SKM-1 (cell line): Measurements from ENCODE around the gene COL26A1.
"Not testable (repeated sequence)": the region's sequence is repeated elsewhere in the genome, so short reads cannot be mapped to it uniquely, and the experiment has no call there.

ENCODE experiments used
- DNase-seq: peaks from one replicate; lab custom pipeline; 2025; ENCODE audit not compliant: unreplicated experiment; lab: John Stamatoyannopoulos, UW

The COL26A1 gene

DNA sequence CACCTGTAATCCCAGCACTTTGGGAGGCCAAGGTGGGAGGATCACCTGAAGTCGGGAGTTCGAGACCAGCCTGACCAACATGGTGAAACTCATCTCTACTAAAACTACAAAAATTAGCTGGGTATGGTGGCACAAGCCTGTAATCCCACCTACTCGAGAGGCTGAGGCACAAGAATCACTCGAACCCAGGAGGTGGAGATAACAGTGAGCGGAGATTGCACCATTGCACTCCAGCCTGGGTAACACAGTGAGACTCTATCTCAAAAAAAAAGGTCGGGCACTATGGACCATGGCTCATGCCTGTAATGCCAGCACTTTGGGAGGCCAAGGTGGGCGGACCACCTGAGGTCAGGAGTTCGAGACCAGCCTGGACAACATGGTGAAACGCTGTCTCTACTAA is 127.8 kb downstream of the COL26A1 start:
- not testable (repeated sequence) for DNase-seq

- DNase-seq: not testable (repeated sequence)
Observed at GRCh38 chr7:101491442-101491841, 128.8 kb downstream of the COL26A1 start.

DNA sequence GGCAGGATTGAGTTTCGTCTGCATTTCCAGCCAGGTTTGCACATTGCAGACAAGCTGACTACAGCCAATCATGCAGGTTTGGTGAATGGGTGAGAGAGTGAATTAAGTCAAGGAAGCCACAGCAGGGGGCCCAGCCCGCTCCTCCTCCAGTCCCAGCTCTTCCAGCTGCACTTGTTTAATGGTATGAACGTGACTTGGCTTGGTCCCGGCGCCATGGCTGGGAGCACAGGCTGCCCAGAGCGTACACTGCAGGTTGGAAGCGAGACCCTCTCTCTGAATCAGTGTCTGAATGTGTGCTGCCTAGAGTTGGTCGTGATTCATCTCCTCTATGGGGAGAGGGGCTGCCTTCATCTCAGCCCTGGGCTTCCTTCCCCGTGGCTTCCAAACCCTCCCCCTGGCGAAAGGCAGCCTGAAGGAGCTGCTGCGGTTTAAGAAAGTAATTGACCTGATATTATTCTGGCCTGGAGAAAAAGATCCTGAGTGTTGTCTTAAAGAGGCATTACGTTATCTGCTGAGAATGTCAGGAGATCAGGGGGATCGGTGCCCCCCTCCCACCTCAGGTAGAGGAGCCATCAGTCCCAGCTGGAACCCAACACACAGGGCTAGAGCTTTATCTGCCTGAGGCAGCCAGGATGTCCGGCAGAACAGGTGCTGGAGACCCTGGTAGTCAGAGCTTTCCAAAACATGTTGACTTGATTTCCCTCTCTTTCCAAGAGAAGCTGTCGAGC is 132.1 kb downstream of the COL26A1 start:
- DNase-seq: no peak

- no peak for DNase-seq
Observed at GRCh38 chr7:101496017-101496416, 133.3 kb downstream of the COL26A1 start.

DNA sequence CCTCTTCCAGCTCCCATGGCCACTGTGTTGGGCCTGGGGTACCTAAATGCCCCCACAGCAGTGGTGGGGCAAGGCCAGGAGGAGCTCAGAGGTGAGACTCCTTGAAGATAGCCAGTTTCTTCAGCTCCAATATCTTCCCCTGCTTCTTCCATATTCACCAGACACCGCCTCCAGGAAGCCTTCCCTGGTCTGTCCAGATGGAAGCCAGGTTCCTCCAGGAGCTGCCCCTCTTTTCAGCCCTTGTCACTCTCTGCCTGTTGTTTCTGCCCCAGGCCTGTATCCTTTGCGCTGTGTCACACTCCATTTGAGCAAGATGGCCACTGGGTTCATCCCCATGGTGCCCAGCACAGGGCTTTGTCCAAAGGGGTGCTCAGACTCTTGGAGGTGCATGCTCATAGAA is 138.7 kb downstream of the COL26A1 start:
- DNase-seq: no peak

- no peak for DNase-seq
Observed at GRCh38 chr7:101502466-101503098, 139.9 kb downstream of the COL26A1 start.

GRCh38 chr7:101505510-101505909 is 142.8 kb downstream of the COL26A1 start:
- not testable (repeated sequence) for DNase-seq

- DNase-seq: no peak
Observed at GRCh38 chr7:101506531-101506930, 143.9 kb downstream of the COL26A1 start.

- no peak for DNase-seq
Observed at GRCh38 chr7:101507327-101507726, 144.7 kb downstream of the COL26A1 start.

DNA sequence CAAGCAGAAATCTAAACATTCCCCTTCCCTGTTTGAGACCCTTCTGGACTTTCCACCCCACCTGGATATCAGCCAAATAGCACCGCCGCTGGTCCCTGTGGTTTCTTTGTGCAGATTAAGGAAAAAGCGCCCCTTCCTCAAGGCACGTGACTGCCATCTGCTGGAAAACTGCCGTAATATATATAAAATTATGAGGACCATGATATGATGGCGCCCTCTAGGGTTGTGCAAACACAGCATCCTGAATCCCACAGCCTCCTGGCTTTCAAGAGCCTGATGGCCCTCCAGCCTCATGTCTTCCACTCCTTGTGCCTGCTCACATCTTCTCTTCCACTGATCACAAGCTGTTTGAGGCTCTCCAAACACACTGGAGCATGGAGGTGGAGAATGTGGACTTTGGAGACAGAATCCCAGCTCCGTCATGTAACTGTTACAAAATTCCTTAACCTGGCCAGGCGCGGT is 145.1 kb downstream of the COL26A1 start:
- DNase-seq: no peak

- no peak for DNase-seq
Observed at GRCh38 chr7:101510297-101510696, 147.6 kb downstream of the COL26A1 start.

- DNase-seq: no peak
Observed at GRCh38 chr7:101511965-101512364, 149.3 kb downstream of the COL26A1 start.

- DNase-seq: no peak
Observed at GRCh38 chr7:101516851-101517250, 154.2 kb downstream of the COL26A1 start.

DNA sequence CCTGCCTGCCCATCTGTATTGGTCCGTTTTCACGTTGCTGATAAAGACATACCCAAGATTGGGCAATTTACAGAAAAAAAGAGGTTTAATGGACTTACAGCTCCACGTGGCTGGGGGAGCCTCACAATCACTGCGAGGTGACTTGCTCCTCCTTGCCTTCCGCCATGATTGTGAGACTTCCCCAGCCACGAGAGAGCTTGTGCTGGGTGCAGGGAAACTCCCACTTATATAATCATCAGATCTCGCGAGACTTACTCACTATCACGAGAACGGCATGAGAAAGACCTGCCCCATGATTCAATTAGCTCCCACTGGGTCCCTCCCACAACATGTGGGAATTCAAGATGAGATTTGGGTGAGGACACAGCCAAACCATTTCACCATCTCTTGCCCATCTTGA is 154.6 kb downstream of the COL26A1 start:
- no peak for DNase-seq

- DNase-seq: no peak
Observed at GRCh38 chr7:101518336-101518735, 155.7 kb downstream of the COL26A1 start.

- DNase-seq: no peak
Observed at GRCh38 chr7:101519324-101520023, 156.8 kb downstream of the COL26A1 start.

GRCh38 chr7:101521430-101521925 is 158.8 kb downstream of the COL26A1 start:
- no peak for DNase-seq

- DNase-seq: no peak
Observed at GRCh38 chr7:101522021-101522420, 159.3 kb downstream of the COL26A1 start.

DNA sequence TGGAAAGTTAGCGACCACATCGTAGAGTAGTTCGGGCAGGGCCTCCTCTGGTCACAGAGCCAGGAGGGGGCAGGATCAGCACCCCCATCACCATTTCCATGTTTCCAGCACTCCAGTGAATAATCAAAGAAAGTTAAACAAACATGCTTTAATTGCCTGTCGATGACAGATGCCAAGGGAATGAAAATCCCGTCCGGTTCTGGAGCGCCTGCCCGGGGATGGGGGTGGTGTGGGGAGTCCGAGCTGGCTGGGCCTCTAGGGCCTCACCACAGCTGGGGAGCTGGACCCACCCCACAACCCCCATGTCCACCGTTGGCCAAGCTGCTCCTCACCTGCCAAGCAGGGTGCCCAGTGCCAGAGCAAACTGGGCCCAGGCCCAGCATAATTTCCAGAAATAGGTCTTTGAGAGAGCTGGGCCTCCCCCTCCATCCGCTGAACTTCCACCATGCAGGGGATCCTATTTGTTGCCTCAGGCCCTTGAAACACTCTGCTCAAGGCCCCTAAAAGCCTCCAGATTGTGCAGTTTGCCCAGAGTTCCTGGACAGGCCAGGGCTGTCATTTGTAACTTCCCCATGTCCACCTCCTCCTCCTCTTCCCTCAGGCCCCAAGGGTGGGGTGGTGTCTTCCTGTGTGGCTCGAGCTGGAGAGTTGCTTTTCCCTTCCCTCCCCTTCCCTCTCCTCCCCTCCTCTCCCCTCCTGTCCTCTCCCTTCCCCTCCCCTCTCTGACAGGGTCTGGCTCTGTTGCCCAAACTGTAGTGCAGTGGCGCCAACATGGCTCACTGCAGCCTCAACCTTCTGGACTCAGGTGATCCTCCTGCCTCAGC is 165.4 kb downstream of the COL26A1 start:
- peak; percentile 20 for DNase-seq

- no peak for DNase-seq
Observed at GRCh38 chr7:101529560-101529959, 166.9 kb downstream of the COL26A1 start.
